HEK293T (cell line): ENCODE measurements around the gene HPSE2.

ENCODE experiments used
- ARNT ChIP-seq: fragments of 450-650 bp; IDR thresholded peaks from 2 replicates; pipeline ENCODE4 v1.6.1; 2017; ENCODE audit warnings: mild to moderate bottlenecking
- FOXK2 ChIP-seq: fragments of 450-650 bp; IDR thresholded peaks from 2 replicates; pipeline ENCODE4 v1.6.1; 2016; ENCODE audit warnings: mild to moderate bottlenecking
- SUZ12 ChIP-seq: fragments of 450-650 bp; IDR thresholded peaks from 2 replicates; pipeline ENCODE4 v1.6.1; 2016; ENCODE audit warnings: mild to moderate bottlenecking

DNA sequence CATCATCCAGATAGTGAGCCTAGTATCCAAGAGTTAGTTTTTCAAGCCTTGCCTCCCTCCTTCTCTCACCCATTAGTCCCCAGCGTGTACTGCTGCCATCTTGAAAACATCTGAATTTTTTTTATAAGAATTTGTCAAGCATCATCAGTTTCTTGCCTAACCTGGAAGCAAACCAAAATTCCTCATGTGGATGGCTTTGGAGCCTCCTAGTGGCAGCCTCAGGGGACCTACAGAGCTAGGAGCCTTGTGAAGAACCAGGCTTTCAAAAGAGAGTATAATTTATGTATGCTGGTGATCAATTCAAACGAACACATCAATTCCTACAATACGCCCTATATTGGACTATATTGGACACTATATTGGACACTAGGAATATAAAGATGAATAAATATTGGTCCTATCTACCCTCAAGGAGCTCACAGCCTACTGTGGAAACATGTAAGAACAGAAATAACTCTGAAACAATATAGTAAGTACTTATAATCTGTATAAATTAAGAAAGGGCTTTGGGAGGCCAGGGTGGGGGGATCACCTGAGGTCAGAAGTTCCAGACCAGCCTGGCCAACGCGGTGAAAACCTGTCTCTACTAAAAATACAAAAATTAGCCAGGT, 63.4 kb downstream of the HPSE2 start:
- TF ChIP-seq FOXK2 (no peak), ARNT (no peak), SUZ12 (no peak)
